ENCODE results near the gene JAML.

JAML gene

DNA sequence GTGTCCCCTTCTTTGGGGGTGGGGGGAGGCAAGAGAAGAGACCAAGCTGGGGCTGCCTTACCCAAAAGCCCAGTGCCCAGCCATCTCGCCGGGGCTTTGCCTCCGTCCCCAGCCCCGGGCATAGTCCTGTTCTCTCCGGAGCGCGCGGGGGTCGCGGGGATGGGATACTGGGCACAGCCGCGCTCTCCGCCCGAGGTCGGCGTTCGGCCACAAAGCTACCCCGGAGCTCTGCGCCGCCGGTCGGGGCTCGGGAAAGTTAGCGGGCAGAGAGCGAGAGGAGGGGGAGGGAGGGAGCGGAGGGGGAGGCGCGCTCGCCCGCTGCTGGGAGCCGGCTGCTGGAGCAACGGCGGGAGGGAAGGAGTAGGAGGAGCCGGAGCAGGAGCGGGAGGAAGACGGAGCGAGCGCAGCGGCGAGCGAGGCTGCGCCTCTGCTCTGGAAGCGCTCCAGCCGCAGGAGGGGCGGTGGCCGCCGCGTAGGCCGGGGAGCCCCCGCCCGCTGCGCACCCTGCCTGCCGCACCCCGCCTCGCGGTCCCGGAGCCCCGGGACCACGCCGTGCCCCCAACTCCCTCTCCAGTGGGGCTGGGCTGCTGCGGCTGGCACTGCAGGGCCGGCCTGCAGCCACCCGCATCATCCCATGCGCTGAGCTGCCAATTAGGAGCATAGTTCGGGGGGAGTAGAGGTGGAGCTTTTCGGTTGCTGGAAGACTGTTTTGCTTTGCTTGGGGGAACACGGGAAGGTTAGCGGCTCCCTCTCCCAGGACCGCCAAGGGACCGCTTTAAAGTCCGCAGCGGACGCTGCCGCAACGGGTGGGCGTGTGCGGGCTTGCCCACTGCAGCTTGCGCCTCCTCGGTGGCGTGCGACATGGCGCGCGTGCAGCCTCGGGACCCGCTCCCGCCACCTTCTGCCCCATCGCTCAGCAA is 72.0 kb downstream of the JAML start, which contains the start of gene SCN4B:
Gene SCN4B (minus strand): TSS at position 272 of the 920 bp plus-strand sequence. CDS start 150 bp downstream, at position 122.
- peak within 1 kb of the TSS; percentile 34 to 43 for H3K4me3 ChIP-seq (replicated peaks in 1 of 2; ENCODE audit: low read depth in 2 of 2, low read length in 2 of 2)
- peak; percentile 36 to 56 for DNase-seq (ENCODE audit: low read depth in 2 of 2)
- TF ChIP-seq CTCF (IDR thresholded peaks at IDR 0.05; ENCODE audit: low read depth, low read length): no peak

DNA sequence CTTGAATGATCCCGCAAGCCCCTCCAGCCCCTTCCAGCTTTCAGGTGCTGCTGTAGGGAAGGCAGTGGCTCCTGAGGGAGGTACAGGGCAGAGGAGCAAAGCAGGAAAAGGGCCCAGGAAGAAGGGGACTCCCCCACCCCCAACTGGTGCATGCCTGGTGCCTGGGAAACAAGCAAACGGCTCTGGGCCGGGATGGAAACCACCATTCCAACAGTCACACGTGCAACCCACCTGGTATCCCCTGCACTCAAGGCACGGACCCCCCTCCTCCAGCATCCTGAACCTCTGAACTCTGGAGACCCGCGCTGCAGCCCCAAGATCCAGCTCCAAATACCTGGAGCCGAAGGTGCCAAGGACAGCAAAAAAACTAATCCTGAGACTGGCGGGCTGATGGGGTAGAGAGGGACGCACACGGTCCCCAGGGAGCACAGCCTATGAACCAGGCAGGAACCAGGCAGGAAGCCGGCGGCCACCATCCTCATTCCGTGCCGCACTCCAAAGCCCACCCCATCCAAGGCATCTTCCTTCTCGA is 72.7 kb downstream of the JAML start:
- H3K4me3 ChIP-seq (replicated peaks in 1 of 2; ENCODE audit: low read depth in 2 of 2, low read length in 2 of 2): peak overlapping the region in 1 of 2 donors; percentile 25
- TF ChIP-seq CTCF (IDR thresholded peaks at IDR 0.05; ENCODE audit: low read depth, low read length): no peak
- DNase-seq (ENCODE audit: low read depth in 2 of 2): no peak

GRCh38 chr11:118151431-118151830 is 73.4 kb downstream of the JAML start:
- DNase-seq (ENCODE audit: low read depth in 2 of 2): no peak
- no peak overlapping the region for H3K4me3 ChIP-seq (replicated peaks in 1 of 2; ENCODE audit: low read depth in 2 of 2, low read length in 2 of 2)
- TF ChIP-seq CTCF (IDR thresholded peaks at IDR 0.05; ENCODE audit: low read depth, low read length): no peak

- DNase-seq (ENCODE audit: low read depth in 2 of 2): no peak
- H3K4me3 ChIP-seq (replicated peaks in 1 of 2; ENCODE audit: low read depth in 2 of 2, low read length in 2 of 2): no peak overlapping the region
- no peak for TF ChIP-seq CTCF (IDR thresholded peaks at IDR 0.05; ENCODE audit: low read depth, low read length)
Measured at GRCh38 chr11:118149493-118149892, 75.3 kb downstream of the JAML start.

- no peak overlapping the region for H3K4me3 ChIP-seq (replicated peaks in 1 of 2; ENCODE audit: low read depth in 2 of 2, low read length in 2 of 2)
- no peak for TF ChIP-seq CTCF (IDR thresholded peaks at IDR 0.05; ENCODE audit: low read depth, low read length)
- DNase-seq (ENCODE audit: low read depth in 2 of 2): no peak
Measured at GRCh38 chr11:118148856-118149255, 76.0 kb downstream of the JAML start.

GRCh38 chr11:118148240-118148639 is 76.6 kb downstream of the JAML start:
- TF ChIP-seq CTCF (IDR thresholded peaks at IDR 0.05; ENCODE audit: low read depth, low read length): no peak
- no peak for DNase-seq (ENCODE audit: low read depth in 2 of 2)
- H3K4me3 ChIP-seq (replicated peaks in 1 of 2; ENCODE audit: low read depth in 2 of 2, low read length in 2 of 2): no peak overlapping the region
